Stimulated activated naive CD4-positive, alpha-beta T cell treated with Interleukin-2 at 50 U/mL for 16 hours (primary cell): ENCODE data around the gene NTM.

Source experiments
- DNase-seq: peaks from one replicate; lab custom pipeline; 2025; lab: John Stamatoyannopoulos, UW

NTM gene

GRCh38 chr11:131373095-131373725 is 2.8 kb downstream of the NTM start:
- DNase-seq: no peak

DNA sequence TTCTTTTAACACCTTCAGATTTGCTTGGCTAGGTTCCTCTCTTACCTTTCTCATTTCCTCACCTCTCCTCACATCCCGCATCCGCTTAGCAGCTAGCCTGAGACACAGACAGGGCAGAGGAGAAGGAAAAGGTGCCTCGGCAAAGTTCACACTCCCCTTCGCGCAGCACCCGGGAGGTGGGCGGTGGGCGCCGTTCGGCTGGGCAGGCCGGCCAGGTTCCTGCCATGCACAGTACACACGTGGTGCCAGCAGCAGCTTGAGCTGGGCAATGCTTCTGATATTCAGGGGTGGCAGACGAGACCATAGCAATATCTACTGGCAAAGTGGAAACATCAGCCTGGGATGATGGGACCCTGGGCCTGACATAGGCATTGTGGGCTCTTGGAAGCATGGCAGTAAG is 3.3 kb downstream of the NTM start:
- DNase-seq: no peak

DNA sequence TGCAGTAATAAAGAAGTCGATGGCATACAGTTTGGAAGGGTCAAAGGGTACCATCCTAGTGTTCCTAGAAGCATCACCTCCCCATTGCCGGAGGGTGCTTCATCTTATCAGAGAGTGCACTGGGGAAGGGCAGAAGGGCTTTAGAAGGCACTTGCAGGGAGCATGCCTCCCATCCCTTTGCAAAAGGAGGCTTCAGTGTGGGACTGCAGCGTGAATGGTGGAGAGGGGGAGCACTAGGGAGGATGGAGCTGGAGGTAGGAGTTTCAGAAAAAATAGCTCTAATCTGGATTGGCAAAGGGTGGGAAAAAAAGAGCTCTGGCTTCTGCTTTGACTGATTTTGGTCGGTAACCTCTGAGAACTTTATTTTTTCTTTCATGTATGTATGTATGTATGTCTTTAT is 5.0 kb downstream of the NTM start:
- no peak for DNase-seq

GRCh38 chr11:131375915-131376314 is 5.5 kb downstream of the NTM start:
- no peak for DNase-seq

GRCh38 chr11:131378931-131379330 is 8.5 kb downstream of the NTM start:
- DNase-seq: no peak

DNA sequence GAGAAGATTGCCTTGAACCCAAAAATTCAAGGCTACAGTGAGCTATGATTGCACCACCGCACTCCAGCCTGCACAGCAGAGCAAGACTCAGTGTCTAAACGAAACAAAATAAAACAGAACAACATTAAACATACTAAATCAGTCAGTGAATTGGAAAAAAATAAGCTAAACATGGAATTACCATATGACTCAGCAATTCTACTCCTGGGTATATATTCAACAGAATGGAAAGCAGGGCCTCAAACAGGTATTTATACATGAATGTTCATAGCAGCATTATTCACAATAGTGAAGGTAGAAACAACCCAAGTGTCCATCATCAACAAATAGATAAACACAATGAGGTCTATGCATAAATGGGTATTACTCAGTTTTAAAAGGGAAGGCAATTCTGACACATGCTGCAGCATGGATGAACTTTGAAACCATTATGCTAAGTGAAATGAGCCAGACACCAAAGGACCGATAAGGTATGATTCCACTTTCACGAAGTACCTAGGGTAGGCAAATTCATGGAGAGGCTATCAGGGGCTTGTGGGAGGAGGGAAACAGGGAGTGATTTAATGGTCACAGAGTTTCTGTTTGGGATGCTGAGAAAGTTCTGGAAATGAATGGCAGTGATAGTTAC is 15.5 kb downstream of the NTM start:
- no peak for DNase-seq

GRCh38 chr11:131386408-131386807 is 16.0 kb downstream of the NTM start:
- no peak for DNase-seq

DNA sequence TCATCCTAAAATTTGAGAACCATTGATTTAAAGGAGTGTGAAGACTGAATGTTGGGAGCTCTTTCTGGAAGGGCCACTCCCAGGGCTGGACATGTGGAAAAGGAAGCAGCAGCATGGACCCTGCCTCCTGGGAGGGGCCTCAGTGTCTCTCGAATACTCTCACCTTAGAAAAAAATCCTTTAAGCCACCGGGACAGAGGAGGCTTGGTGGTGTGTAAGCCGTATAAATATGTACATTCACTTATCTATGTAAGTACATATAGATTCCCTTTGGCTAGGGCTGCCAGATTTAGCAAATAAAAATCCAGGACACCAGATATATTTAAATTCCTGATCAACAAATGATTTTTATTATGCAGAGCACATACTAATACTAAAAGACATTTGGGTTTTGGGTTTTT is 17.6 kb downstream of the NTM start:
- no peak for DNase-seq

DNA sequence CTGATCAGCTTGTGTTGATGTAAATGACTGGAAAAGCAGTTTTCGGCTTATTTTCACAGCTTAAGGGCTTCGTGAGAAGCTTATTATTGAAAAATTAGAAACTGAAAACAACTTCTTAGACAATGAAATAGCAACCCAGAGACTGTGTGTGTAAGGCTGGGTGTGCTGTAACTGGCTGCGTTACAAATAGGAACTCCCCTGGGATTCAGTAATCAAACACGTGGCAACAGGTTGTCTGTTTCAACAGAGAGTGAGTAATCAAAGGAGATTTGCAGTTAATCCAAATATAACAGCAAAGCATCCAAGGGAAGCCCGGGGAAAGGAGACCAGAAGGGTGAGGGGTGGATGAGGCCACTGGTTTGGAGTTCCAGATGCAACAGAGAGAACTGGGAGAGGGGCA is 19.2 kb downstream of the NTM start:
- no peak for DNase-seq

GRCh38 chr11:131391176-131391575 is 20.8 kb downstream of the NTM start:
- no peak for DNase-seq

DNA sequence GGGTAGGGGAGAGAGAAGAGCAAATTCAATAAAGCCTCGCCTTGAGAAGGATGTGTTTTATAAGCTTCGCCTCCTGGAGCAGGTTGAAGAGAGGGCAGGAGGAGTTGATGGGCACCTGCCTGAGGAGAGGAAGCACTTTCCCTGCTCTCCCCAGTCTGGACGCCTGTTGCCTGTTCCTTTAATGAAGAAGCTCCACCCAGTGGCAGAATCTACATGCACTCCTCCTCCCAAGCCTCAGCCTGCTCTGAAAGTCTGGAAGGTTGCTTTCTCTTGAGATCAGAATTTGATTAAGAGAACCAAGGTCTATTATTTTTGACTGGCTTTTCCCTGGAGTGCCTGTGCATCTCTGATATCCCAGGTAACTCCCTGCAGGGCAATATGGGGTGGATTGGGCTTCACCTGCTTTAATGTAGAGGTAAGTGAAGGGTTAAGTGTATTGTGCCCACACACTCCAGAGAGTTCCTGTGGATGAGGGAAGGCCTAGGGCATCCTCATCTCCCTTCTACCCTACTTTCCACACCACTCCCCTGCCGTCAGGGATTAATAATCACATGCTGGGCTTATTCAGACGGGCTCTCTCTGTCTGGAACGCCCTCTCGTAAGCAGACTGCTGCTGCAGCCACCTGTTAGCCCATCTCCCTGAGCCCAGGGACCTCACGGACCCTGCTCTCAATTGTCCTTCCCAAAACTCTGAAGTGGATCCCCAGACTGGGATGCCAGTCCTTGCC is 22.3 kb downstream of the NTM start:
- no peak for DNase-seq

DNA sequence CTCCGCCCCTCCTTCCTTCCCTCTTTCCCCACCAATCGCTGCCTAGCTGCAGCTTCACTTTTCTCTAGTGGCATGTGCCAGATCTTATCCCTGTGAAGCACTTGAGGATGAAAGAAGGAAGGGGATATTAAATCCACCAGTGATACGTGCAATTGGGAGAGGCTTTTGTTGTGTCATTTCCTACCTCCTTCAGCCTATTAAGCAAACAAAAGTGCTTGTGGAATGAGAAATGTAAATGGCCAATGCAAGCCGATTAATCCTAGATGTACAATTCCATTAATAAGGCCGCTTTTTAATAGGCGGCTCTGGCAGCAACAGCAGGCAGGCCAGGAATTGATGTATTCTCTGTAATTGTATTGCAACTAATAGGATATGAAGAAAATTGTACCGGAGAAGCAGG is 23.3 kb downstream of the NTM start:
- no peak for DNase-seq

- no peak for DNase-seq
Measured at GRCh38 chr11:131397675-131398074, 27.3 kb downstream of the NTM start.

GRCh38 chr11:131402040-131402439 is 31.6 kb downstream of the NTM start:
- DNase-seq: no peak

DNA sequence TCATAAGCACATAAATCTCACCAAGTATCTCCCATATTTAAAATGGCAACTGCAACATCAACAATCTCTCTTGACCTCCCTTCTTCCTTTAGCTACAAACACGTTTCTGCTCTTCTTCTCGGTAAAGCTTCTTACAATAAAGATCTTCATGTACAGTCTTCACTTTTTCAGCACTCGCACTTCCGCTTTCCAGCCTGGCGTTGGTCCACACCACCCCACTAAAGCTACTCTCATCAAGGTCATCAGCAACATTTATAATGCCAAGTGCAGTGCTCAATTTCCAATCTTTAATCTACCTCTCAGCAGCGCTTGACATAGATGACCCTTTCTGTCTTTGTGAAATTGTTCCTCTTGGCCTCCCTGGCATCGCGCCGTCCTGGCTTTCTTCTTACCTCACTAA is 33.6 kb downstream of the NTM start:
- no peak for DNase-seq

DNA sequence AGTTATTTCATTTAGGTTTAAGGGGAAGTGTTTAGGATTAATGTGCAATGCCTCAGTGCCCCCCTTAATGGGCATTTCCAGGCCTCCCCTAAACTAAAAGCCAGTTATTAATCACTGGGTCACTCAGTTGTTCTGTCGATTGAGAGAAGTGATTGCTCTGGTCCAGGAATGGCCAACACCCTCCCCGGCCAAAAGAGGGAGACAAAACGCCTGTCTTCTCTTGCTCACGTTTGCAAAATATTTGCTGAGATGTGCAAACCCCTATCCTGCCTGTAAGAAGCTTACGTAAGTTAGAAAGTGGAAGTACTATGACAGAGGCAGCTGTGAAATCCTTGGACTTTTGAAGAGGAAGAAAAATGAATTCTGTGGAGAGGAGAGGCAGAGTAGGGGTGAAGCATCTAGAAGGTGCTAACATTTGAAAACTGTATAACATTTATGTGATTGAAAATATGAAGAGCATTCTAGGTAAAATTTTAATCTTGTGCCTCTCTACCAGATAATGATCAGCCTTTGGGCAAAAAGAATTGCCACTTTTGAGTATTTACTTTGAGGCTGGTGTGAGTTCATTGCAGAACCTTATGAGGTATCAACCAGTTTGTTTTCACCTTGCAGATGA is 37.7 kb downstream of the NTM start:
- no peak for DNase-seq

DNA sequence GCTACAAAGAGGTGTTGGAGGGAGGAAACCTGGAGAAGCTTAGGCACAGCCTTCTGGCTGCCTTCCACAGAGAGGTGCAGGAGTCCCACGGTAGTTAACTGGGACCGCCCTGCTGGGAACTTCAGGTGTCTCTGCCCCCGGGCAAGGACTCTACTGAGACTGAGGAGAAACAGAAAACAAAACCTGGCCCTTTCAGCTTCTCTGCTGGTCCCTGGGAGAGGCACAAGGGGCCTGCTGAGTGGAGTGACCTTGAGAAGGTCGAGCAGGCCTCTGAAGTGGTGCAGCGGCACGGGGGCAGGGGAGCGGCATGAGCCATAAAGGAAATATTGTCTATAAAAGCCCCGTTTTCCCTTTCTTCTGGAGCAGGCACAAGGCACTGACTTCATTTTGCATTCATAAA is 38.9 kb downstream of the NTM start:
- no peak for DNase-seq

DNA sequence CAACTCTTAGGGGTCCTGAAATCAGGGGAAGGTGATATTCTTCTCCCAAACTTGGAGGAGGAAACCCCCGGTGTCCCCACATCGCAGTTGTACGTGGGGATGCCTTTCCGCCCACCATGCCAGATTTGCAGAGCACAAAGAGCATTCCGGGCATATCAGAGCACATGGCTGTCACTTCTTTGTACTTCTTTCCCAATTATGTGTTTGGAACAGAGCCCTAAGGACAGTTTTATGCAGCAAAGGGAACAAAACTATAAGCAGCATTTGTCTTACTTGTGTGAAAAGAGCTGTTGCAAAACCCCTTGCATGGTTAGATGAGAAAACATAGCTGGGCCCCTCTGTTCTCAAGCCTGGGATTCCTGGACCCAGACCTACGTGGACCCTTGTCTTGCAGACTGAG is 41.2 kb downstream of the NTM start:
- no peak for DNase-seq

GRCh38 chr11:131412061-131412460 is 41.6 kb downstream of the NTM start:
- no peak for DNase-seq

- DNase-seq: no peak
Measured at GRCh38 chr11:131413217-131413616, 42.8 kb downstream of the NTM start.

- DNase-seq: no peak
Measured at GRCh38 chr11:131418189-131418588, 47.8 kb downstream of the NTM start.

DNA sequence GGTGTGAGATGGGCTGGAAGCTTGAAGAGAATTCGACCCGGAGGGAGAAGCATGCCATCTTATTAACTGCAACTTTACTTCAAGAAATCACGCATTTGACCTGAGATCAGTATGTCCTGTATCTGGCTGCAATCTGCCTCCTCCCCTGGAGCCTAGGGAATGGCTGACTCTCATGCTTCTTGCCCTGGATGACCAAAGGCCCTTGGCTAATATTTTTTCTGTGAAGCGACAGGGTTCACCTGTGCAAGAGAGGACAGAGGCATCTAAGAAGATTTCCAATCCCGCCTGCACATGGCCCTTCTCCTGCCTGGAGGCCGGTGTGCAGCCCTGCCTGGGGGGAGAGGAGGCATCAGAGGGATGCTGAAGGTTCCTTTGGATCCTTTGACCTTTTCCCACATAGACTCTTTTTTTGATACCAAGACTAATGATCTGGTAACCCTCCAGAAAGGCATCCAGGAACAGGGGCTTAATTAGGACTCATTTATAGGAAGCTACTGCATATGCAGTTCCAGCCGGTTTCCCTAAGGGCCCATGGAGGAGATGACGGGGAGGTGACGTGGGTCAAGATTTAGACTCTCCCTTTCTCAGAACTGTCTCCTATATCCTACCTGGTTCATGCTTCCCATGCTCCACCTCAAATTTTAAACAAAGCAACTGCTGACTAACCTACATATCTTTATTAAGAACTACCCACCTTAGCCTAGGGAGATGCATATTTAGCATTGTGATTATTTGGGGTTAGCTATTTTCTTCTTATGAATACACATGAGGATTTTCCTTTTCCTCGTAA is 50.8 kb downstream of the NTM start:
- no peak for DNase-seq
